ENCODE data around the gene SH3BP2.
A peak's percentile ranks its signal among the peaks of the same experiment; 100 is the strongest.

Gene SH3BP2

DNA sequence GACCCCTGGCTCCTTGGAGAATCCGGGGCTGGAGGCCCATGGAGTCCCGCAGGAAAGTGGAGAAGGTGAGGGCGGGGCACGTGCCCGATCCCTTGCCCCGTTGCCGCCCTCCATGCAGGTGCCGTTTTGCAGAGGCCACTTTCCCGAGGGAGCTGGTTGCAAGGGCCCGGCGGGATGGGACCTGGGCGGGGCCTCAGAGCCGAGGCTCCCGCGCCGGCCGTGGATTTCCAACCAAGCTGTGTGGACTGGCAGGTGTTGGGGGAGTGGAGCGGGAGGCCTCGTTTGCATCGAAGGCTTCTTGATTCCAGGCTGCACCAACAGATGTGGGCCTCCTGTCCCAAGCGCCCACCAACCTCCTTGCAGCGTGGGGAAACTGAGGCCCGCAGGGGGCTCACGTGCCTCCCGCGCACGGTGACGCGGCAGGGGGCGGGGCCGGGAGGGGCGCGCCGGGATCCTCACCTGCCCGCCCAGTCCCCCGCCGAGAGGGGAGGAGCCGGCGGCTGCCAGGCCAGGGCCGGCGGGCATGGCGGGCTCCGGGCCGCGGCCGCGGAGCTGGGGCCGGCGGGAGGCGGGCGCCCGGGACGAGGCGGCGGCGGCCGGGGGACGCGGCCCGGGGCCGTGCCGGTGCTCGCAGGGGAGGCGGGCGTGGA, 24.9 kb downstream of the SH3BP2 start:
- DNase-seq (ENCODE audit: low spot score) (peak; percentile 76), FAIRE-seq (no peak)

DNA sequence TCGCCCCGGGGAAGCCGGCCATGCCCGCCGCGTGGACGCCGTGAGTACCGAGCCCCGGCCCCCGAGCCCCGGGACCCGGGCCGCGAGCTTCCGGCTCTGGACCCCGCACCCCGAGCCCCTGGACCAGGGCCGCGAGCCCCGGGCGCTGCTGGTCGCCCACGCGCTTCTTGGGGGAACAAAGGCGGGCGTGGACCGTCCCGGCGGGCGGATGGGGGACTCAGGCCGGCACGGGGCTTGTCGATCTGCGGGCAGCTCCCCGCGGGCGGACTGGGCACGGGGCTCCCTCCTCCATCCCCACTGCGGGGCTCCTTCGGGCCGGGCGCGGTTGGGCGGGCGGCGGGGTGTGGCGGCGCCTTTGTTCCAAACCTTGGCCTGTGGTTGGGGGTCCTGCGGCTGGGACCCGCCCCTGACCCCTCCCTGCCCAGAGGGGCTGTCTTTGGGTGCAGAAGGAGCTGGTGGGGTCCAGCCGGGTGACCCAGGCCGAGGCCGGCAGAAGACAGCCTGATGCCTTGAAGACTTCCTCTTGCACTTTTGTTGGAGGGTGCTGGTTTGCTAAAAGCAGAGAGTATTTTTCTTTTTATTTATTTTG, 25.6 kb downstream of the SH3BP2 start:
- peak; percentile 24 for DNase-seq (ENCODE audit: low spot score)
- FAIRE-seq: no peak

DNA sequence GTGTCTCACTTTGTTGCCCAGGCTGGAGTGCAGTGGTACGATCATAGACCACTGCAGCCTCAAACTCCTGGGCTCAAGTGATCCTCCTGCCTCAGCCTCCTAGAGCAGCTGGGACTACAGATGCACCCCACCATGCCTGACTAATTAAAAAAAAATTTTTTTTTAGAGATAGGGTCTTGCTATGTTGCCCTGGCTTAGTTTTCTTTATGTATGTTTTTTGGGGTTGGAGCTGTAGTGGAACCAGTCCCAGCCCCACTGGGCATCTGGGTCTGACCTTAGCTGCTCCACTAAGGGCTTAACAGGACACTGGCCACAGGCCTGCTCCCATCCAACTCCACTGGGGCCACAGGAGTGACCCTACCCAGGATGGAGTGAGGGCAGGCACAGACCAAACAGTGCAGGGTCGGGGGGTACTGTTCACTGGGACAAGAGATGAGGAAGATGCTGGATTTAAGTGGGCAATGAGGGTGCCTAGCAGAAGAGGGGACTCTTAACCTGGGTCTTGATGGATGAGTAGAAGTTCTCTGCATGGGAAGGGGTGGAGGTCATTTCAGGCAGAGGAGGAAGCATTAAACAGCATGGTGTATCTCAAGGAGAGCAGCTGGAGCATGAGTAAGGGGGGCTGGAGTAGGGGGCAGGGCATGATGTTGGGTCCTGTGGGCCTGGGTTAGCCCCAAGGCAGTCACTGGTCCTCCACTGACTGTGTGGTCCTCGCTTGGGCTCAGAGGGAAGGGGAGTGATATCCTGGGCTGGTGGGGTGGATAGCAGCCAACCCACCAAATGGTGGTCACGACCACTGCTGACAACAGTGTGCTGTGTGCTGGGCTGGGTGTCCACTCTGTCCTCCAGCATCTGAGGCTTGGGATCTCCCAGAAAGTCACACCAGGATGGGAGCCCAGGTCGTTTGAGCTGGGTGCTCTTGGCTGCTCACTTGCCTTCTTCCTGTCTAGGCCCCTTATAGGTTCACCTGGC, 26.6 kb downstream of the SH3BP2 start:
- DNase-seq (ENCODE audit: low spot score) (no peak), FAIRE-seq (no peak)

DNA sequence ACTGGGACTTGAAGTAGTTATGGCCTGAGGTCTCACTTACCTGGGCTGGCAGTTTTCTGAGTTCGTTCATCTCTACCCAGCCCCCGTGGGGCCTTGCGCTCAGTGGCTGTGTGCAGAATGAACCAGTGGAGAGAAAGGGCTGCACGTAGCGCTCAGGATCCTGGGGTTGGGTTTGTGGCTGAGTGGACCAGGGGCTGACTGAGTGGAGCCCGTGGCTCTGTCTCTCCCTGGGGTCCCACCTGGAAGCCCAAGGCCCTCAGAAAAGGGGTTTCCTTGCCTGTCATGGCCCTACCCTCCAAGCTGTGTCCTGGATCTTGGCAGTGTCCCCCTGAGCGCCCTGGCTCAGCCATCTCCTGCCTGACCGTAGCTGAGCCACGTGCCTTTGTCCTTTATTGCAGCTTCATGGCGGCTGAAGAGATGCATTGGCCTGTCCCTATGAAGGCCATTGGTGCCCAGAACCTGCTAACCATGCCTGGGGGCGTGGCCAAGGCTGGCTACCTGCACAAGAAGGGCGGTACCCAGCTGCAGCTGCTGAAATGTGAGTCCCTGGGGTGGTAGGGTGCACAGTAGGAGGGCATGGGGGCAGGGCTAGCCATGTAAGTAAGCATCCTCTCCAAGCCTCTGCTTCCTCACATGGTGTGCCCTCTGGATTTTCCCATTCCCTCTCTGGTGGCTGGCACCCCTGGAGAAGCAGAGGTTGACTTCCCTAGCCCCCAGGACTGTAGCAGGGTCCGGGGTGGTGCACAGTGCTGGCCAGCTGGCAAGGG, 27.5 kb downstream of the SH3BP2 start:
- DNase-seq (ENCODE audit: low spot score) (no peak), FAIRE-seq (no peak)

DNA sequence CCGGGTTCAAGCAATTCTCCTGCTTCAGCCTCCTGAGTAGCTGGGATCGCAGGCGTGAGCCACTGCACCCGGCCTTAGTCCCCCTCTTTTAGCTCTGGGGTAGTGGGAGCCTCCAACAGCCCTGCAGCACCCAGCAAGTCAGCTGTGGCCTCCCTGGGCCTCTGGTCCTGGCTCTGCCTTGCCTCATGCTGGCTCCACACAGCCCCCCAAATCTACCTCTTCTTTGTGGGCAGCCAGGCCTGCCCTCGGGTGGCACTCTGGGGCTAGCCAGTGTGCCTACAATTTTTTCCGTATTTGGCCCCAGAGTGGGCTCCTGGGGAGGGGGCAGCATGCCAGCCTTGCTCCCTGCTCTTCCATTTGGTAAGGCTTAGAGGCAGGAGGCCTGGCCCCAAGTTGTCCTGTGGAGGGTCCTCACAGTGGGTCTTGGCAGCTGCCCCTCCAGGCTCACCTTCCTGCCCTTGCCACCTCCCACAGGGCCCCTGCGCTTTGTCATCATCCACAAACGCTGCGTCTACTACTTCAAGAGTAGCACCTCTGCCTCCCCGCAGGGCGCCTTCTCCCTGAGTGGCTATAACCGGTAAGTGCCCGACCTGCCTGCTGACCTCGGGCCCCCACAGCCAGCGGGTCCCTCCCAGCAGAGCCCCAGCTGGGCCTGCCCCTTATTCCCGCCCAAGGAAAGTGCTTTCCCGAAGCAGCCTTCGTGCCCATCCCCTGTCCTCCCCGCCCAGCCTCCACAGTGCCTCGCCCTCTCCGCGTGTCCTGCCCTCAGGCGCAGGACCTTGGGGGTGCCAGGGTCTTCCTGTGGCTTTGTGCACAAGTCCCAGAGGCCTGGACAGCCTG, 29.8 kb downstream of the SH3BP2 start:
- DNase-seq (ENCODE audit: low spot score) (no peak), FAIRE-seq (no peak)

DNA sequence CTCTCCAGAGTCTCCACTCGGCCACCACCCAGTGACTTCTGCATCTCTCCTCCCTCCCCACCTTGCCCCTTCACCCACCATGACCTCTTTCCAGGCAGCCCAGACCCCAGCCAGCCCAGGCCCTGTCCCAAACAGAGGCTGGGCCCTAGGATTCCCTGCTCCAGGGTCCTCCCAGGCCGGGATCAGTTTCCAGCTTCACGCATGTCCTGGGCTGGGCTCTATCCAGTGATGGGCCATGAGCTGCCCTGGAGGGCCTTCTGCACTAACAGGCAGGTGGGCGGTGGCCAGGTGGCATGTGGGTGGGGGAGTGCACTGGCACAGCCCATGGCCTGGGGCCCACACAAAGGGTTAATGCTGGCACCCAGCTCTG, 30.4 kb downstream of the SH3BP2 start:
- no peak for DNase-seq (ENCODE audit: low spot score)
- FAIRE-seq: no peak

DNA sequence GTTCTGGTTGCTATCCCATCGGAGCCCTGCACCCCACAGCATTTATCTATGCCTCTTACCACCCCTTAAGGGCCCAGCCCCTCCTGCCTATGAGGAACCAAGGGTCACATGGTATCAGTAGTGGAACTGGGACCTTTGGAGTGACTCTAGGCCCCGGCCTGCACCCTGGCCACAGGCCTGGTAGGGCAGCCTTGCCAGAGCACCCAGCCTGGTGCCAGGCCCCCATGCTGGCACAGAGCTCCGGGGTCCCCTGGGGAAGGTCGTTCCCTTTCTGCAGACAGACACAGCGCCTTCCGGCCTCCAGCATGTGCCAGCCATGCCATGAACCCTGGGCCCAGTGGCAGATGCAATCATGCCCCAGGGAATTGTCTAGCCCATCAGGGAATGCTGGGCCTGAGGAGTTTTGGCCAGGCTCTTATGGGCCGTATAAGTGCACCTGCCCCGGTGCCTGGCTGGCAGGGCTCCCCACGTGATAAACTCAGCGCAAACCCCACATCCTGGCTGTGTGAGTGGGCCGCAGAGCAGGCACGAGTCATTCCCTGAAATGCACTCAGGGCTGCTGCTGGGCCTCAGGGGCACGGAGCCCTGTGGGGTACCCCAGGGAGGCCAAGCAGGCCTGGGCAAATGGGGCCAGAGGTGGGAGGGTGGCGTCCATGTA, 30.9 kb downstream of the SH3BP2 start:
- DNase-seq (ENCODE audit: low spot score) (no peak), FAIRE-seq (no peak)

DNA sequence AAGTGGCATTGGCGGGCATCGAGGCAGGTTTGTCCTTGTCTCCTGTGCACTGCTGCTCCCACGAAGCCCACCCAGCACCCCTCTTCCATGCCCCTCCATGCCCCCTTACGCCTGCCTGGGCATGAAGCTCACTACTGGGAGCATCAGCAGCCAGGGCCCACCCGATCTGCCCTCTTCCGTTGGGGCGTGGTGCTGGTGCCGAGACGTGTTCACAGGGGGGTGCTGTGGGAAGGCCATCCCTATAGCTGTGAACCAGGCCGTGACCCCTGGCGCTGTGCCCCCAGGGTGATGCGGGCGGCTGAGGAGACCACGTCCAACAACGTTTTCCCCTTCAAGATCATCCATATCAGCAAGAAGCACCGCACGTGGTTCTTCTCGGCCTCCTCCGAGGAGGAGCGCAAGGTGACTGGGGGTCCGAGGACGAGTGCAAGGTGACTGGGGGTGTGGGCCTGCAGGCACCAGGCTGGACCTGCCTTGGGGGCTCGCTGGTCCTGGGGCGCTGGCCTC, 31.5 kb downstream of the SH3BP2 start:
- FAIRE-seq (no peak), DNase-seq (ENCODE audit: low spot score) (no peak)

DNA sequence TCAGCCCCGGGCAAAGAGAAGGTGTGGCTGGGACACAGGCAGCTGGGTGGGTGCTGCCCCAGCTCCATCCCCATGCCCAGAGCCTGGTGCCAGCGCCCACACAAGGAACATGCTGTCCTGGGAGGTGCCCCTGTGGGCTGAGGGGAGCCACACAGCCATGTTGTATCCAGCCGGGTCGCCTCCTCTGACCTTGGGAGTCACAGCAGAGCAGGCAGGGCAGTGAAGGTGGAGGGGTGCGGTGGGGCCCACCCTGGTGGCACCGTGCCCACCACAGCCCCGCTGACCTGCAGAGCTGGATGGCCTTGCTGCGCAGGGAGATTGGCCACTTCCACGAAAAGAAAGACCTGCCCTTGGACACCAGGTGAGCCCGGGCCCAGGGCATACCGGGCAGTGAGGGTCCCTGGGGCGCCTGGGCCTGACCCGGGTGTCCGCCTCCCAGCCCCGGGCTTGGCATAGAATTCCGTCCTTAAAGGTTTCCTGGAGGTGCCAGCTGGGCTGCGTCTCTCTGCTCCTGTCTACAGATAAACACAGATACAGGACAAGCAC, 32.0 kb downstream of the SH3BP2 start:
- DNase-seq (ENCODE audit: low spot score): no peak
- FAIRE-seq: no peak

DNA sequence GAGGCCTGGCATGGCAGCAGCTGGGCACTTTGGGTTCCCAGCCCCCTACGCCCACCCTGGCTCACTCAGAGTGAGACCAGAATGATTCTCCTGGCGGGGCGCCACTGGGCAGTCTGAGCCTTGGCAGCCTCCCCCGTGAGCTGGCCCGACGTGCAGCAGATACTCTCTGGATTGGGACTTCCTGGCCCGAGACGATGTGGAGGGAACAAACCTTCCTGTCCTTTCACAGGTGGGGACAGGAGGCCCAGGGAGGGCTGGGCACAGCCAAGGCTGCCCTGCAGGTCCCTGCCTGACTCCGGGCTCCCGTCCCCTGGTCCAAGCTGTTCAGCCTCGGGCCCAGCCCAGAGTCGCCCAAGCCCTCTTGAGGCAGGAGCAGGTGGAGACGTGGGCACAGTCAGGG, 32.9 kb downstream of the SH3BP2 start:
- DNase-seq (ENCODE audit: low spot score) (no peak), FAIRE-seq (no peak)

DNA sequence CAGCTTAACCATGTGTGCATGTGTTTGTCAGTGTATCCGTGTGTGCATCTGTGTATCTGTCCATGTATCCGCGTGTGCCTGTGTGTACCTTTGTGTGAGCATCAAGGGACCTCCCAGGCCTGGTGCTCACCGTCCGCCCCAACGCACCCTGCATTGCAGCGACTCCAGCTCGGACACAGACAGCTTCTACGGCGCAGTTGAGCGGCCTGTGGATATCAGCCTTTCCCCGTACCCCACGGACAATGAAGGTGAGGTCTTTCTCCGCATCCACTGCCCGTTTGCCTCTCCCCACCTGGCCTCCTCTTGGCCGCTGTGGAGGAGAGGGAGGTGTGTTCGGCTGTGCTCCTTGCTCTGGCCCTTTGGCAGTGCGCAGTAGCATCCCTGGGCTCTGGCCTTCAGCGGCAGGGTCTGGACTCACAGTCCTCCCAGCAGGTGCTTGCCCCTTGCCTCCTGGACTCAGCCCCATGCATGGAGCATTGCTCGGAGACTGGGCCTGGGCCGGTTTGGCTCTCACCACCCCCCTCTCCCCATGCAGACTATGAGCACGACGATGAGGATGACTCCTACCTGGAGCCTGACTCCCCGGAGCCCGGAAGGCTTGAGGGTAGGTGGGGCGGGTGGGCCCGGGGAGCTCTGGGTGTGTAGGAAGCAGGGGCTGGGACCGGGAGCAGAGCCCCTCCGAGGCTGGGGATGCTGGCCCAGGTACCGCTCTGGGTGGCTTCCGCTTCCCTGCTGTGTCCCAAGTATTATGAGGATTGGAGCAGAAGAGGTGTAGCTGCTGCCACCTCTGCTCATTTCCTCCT, 34.4 kb downstream of the SH3BP2 start:
- DNase-seq (ENCODE audit: low spot score) (no peak), FAIRE-seq (no peak)

DNA sequence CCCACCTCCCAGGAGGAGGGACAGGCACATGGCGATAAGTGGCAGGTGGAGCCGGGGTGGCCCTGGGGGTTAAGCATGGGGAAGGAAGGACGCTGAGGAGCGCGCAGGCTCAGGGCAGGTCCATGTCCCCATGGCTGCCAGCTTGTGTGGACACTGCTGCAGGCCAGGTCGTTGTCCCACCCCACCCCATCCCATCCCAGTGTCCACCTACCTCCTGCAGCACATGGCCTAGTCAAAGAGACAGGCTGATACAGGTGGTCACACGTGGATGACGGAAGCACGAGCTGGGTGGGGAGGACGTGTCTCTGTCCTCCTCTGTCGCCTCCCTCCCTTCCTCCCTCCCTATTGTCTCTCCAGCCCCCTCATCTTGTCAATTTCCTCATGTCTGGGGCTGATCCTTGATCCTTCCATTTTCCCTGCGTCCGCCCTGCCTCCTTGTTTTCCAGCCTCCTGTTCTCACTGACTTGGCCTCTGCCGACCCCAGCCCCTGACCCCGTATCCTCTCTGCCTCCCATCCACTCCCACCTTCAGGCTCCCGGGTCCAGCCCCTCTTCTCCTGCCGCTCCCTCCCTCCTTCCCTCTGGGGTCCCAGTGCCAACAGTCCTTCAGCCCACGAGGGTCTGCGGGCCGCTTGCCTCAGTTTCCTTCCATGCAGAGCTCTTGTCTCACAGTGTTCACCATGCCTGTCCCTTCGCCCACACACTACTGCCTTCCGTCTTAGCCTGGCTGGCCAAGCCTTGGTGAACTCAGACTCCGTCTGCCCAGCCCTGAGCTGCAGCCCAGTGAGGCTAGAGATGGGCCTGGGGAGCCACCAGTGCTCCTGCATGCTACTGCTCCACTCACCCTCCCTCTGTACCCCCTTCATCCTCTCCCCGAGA, 35.2 kb downstream of the SH3BP2 start:
- no peak for FAIRE-seq
- DNase-seq (ENCODE audit: low spot score): no peak

DNA sequence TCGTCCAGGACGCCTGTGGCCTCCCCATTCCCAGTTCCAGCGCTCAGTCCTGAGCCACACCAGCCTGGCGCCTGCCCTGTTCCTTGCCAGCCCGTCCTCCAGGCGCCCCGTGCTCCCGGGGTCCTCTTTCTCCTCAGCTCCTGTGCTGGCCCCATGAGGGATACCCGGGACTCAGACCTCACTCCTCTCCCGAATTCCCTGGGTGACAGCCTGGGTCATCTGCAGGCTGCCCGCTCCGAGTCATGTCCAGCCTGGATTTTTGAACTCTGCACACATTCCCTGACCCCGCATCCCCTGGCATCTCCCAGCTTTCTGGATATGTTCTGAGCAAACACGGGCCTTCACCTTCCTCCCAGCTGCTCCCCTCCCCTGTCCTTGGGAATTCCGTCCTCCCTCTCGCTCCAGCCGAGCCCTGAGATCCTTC, 35.9 kb downstream of the SH3BP2 start:
- FAIRE-seq: no peak

DNA sequence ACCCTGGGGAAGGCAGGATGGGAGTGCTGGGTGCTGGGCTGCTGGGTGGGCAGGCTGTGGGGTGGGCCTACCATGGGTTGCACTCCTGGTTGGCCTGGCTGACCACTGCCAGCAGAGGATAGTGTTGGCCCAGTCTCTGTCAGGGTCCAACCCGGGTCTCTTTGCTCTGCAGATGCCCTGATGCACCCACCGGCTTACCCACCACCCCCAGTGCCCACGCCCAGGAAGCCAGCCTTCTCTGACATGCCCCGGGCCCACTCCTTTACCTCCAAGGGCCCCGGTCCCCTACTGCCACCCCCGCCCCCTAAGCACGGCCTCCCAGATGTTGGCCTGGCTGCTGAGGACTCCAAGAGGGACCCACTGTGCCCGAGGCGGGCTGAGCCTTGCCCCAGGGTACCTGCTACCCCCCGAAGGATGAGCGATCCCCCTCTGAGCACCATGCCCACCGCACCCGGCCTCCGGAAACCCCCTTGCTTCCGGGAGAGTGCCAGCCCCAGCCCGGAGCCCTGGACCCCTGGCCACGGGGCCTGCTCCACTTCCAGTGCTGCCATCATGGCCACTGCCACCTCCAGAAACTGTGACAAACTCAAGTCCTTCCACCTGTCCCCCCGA, 36.5 kb downstream of the SH3BP2 start:
- DNase-seq (ENCODE audit: low spot score) (no peak), FAIRE-seq (no peak)

More for the DNA sequence above, 35.9 kb downstream of the SH3BP2 start:
- no peak for DNase-seq (ENCODE audit: low spot score)

DNA sequence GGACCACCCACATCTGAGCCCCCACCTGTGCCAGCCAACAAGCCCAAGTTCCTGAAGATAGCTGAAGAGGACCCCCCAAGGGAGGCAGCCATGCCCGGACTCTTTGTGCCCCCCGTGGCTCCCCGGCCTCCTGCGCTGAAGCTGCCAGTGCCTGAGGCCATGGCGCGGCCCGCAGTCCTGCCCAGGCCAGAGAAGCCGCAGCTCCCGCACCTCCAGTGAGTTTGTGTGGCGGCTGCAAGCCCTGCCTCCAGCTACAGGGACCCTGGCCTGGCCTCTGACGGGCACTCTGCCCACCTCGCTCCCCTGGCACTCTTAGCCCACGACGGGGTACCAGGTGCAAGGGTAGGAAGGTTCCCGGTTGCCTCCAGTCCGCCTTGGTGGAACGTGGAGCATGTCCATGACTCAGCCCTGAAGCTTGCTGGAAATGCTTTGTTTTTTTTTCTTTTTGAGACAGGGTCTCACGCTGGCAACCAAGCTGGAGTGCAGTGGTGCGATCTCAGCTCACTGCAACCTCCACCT, 37.1 kb downstream of the SH3BP2 start:
- FAIRE-seq (no peak), DNase-seq (ENCODE audit: low spot score) (no peak)

DNA sequence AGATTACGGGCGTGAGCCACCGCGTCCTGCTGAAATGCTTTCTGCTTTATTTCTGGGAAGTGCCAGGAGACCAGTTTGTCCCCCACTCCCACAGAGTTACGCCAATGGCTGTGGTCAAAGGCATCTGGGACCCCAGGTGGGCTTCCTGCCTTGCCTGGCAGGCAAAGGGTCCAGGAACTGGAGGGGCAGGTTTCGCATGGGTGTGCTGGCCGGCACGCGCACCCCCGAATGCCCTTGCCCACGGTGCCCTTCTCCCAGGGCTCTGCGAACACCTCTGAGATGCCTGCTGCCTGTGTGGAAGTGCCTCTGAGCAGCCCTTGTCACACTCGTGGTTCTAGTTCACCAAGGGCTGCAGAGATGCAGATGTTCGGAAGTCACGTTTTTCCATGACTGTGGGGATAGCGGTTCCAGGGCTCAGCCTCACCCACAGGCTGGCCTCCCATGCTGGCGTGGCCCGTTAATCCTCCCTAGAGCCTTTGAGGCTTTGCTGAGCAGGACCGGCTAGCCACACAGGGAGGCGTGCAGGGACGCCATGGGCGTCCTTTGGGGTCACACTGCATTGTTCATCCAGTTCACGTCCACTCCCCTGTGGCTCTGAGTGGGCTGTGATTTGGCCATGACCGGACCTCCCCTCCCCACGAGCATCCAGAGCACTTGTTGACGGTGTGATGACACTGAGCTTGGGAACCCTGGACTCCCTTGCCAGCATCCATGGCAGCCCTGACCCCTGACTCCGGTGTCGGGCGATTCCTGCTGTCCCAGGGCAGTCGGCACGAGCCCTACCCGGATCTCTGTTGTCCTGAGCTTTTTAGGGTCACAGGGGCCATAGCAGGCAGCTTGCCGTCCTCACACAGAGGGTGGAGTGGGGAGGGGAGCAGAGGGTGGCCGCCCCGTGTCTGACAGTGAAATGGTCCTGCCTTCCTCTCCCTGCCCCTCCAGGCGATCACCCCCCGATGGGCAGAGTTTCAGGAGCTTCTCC, 38.0 kb downstream of the SH3BP2 start:
- no peak for DNase-seq (ENCODE audit: low spot score)
- no peak for FAIRE-seq

Data from urothelium cell line (cell line).